GM12878 (cell line): Measurements from ENCODE around the gene REPS1. TPM values are rescaled to one million over a fixed set of nuclear protein-coding genes. Genes with fewer than 3 reads are reported as not detected.

ENCODE experiments used
- ATAC-seq: fragments of 200-7000 bp; cut with Tn5 transposase; 3 replicates; pipeline ENCODE4 v1.9.1; 2020; ENCODE audit warnings: mild to moderate bottlenecking, moderate library complexity
- BruUV-seq: library from RNA; stranded (reverse); fragments of 400-500 nt; replicated peaks from 2 replicates; lab custom pipeline; 2021; lab: Mats Ljungman, UMichigan
- CTCF ChIA-PET: fragments of 300-600 bp; sonication (Branson Sonifier 250); formaldehyde crosslinking; extraction: SDS; loops from one replicate; lab custom pipeline; 2021; ENCODE audit warnings: inconsistent platforms; lab: Yijun Ruan, JAX
- POLR2A ChIA-PET: fragments of 350-600 bp; formaldehyde crosslinking; extraction: SDS; loops from one replicate; lab custom pipeline; 2021; ENCODE audit warnings: inconsistent platforms; lab: Charles Lee
- RAD21 ChIA-PET: fragments of 300-600 bp; sonication (Branson Sonifier 250); formaldehyde crosslinking; loops from one replicate; lab custom pipeline; 2023; ENCODE audit warnings: antibody characterized with exemption; ENCODE audit not compliant: unreplicated experiment; lab: Charles Lee
- SMC1A ChIA-PET: fragments of 300-600 bp; sonication (Branson Sonifier 250); formaldehyde crosslinking; loops from one replicate; lab custom pipeline; 2023; ENCODE audit not compliant: unreplicated experiment, uncharacterized antibody; lab: Charles Lee
- DNase-seq: peaks from one replicate; pipeline ENCODE4 v3.0.0-alpha.2; 2011; ENCODE audit warnings: low read depth, low spot score
- FAIRE-seq: peaks from 3 replicates; lab custom pipeline; 2011; peaks lifted over from hg19 to GRCh38; lab: Jason Lieb, UNC
- H2AFZ ChIP-seq: 2 replicates; pipeline ENCODE4 v1.6.0; 2011; ENCODE audit warnings: low read depth, low read length, control low read depth; ENCODE audit not compliant: control insufficient read depth
- H3K27ac ChIP-seq: 2 replicates; pipeline ENCODE4 v1.5.1; 2011; ENCODE audit warnings: control low read depth; ENCODE audit not compliant: control insufficient read depth, insufficient read depth
- H3K27me3 ChIP-seq, 2 experiments: replicated peaks in 1 of 2; 2 replicates each; pipeline versions ENCODE4 v1.6.0 to v1.6.1; 2011; ENCODE audit warnings: low read length in 1 of 2; ENCODE audit not compliant: control insufficient read depth in 2 of 2, insufficient read depth in 2 of 2
- H3K36me3 ChIP-seq, 2 experiments: 2 replicates each; pipeline ENCODE4 v1.5.1; 2011; ENCODE audit warnings: low read length in 1 of 2; ENCODE audit not compliant: control insufficient read depth in 2 of 2, insufficient read depth in 2 of 2
- H3K4me1 ChIP-seq: 2 replicates; pipeline ENCODE4 v1.6.1; 2011; ENCODE audit warnings: mild to moderate bottlenecking, low read length, moderate library complexity, mixed read lengths; ENCODE audit not compliant: control insufficient read depth, insufficient read depth
- H3K4me2 ChIP-seq: 2 replicates; pipeline ENCODE4 v1.6.0; 2011; ENCODE audit warnings: control low read depth; ENCODE audit not compliant: control insufficient read depth, insufficient read depth
- H3K4me3 ChIP-seq: fragments of 200-600 bp; sonication (generic); 2 replicates; pipeline ENCODE4 v1.5.1; 2016
- H3K79me2 ChIP-seq: 2 replicates; pipeline ENCODE4 v1.6.0; 2011; ENCODE audit warnings: low read length; ENCODE audit not compliant: control insufficient read depth, insufficient read depth
- H3K9ac ChIP-seq: 2 replicates; pipeline ENCODE4 v1.8.0; 2011; ENCODE audit warnings: low read length, control low read depth, mixed read lengths; ENCODE audit not compliant: control insufficient read depth, insufficient read depth
- H3K9me3 ChIP-seq: replicated peaks from 3 replicates; pipeline ENCODE4 v1.5.1; 2011; ENCODE audit warnings: mild to moderate bottlenecking, low read length; ENCODE audit not compliant: control insufficient read depth, insufficient read depth
- H4K20me1 ChIP-seq: 2 replicates; pipeline ENCODE4 v1.6.0; 2011; ENCODE audit not compliant: control insufficient read depth, insufficient read depth
- BRCA1 ChIP-seq: IDR thresholded peaks from 2 replicates; pipeline ENCODE4 v1.6.1; 2011; ENCODE audit warnings: low read depth, low read length, improper control_type of control experiment
- CBX5 ChIP-seq: sonication (generic); IDR thresholded peaks from 2 replicates; pipeline ENCODE4 v1.6.1; 2016; ENCODE audit warnings: low read depth, moderate library complexity, mild to moderate bottlenecking, inconsistent platforms
- CHD1 ChIP-seq: IDR thresholded peaks from 2 replicates; pipeline ENCODE4 v1.6.1; 2012; ENCODE audit warnings: low read depth, low read length, improper control_type of control experiment
- EED ChIP-seq: sonication (generic); IDR thresholded peaks from 2 replicates; pipeline ENCODE4 v1.6.1; 2016; ENCODE audit warnings: antibody characterized with exemption, low read depth
- HDGF ChIP-seq: fragments of 450-650 bp; IDR thresholded peaks from 2 replicates; pipeline ENCODE4 v1.6.1; 2016; ENCODE audit warnings: antibody characterized with exemption
- IKZF2 ChIP-seq, 2 experiments: fragments of 450-650 bp; IDR thresholded peaks; 2 replicates each; pipeline ENCODE4 v1.6.1; 2017; ENCODE audit warnings: mild to moderate bottlenecking in 2 of 2, moderate library complexity in 2 of 2
- KAT2A ChIP-seq: conservative IDR thresholded peaks from 2 replicates; pipeline ENCODE4 v1.6.1; 2011; ENCODE audit warnings: low read depth, low read length; ENCODE audit not compliant: control insufficient read depth
- NBN ChIP-seq: fragments of 450-650 bp; IDR thresholded peaks from 2 replicates; pipeline ENCODE4 v1.6.1; 2016
- NR2C1 ChIP-seq: fragments of 450-650 bp; IDR thresholded peaks from 2 replicates; pipeline ENCODE4 v1.6.1; 2017; ENCODE audit warnings: antibody characterized with exemption, mild to moderate bottlenecking, moderate library complexity
- POLR2A ChIP-seq: IDR thresholded peaks from 2 replicates; pipeline ENCODE4 v1.6.1; 2011; ENCODE audit warnings: low read depth, mild to moderate bottlenecking, low read length
- SIN3A ChIP-seq: IDR thresholded peaks from 2 replicates; pipeline ENCODE4 v1.6.1; 2012; ENCODE audit warnings: low read depth, low read length, improper control_type of control experiment
- STAT1 ChIP-seq: fragments of 450-650 bp; conservative IDR thresholded peaks from 2 replicates; pipeline ENCODE4 v1.6.1; 2014; ENCODE audit warnings: antibody characterized with exemption, mild to moderate bottlenecking
- TCF12 ChIP-seq: IDR thresholded peaks from 2 replicates; pipeline ENCODE4 v1.6.1; 2011; ENCODE audit warnings: low read depth, mild to moderate bottlenecking, low read length
- ZBED1 ChIP-seq: IDR thresholded peaks from 2 replicates; pipeline ENCODE4 v1.6.1; 2016; ENCODE audit warnings: borderline replicate concordance
- ZNF217 ChIP-seq: fragments of 450-650 bp; IDR thresholded peaks from 2 replicates; pipeline ENCODE4 v1.6.1; 2017; ENCODE audit warnings: antibody characterized with exemption, mild to moderate bottlenecking
- WGBS: methylation state at CpG from one replicate; pipeline ENCODE4 v1.1.6; 2016; ENCODE audit warnings: low lambda C conversion rate; ENCODE audit not compliant: insufficient replicate concordance, insufficient coverage; ENCODE audit errors: missing lambda C conversion rate; 5-methylcytosine and 5-hydroxymethylcytosine counted together
- in situ Hi-C: fragments of 300-500 bp; cut with MboI; formaldehyde crosslinking; loops from 9 replicates; pipeline ENCODE4 v1.14.3; 2018; ENCODE audit warnings: mixed read lengths
- intact Hi-C: fragments of 100-400 bp; cut with micrococcal nuclease; formaldehyde crosslinking; loops from one replicate; pipeline ENCODE4 v1.14.2; 2022; ENCODE audit not compliant: unreplicated experiment
- polyA plus RNA-seq, 11 experiments: library from polyadenylated mRNA; depleted of rRNA in 4 of 11; unstranded in 6 of 11; stranded (reverse) in 5 of 11; fragments of >200 nt; fragmentation: Nextera tagmentation in 4 of 11; fragmentation: Illumina TruSeq in 1 of 11; extraction: Ambion mirVana in 4 of 11; extraction: Trizol in 1 of 11; gene quantifications; 1 replicate in 1 of 11; 2 replicates in 10 of 11; pipeline versions ENCODE4 v1.2.1 to v1.2.3, GENCODE V29; 2011 to 2016; ENCODE audit warnings: inconsistent platforms in 2 of 11, missing spikeins in 2 of 11, low read depth in 1 of 11
- total RNA-seq, 4 experiments: library from RNA; depleted of rRNA in 3 of 4; stranded (reverse); fragments of >200 nt in 3 of 4; fragmentation: Illumina TruSeq in 1 of 4; extraction: Trizol in 1 of 4; gene quantifications; 2 replicates each; pipeline versions ENCODE4 v1.2.1 to v1.2.3, GENCODE V29; 2013 to 2021
- TF ChIP-seq, protein P1 (sequence below): fragments of 150-350 bp; IDR thresholded peaks from 2 replicates; pipeline ENCODE4 v1.6.1; 2016; ENCODE audit warnings: low read depth, low read length

The REPS1 gene
- total and polyA plus RNA-seq, 10 of the 15 experiments (the other 5 are each of a cell fraction or from before 2014, with no cell fraction given), result 13.7 to 59.3 (median 31.7) TPM

DNA sequence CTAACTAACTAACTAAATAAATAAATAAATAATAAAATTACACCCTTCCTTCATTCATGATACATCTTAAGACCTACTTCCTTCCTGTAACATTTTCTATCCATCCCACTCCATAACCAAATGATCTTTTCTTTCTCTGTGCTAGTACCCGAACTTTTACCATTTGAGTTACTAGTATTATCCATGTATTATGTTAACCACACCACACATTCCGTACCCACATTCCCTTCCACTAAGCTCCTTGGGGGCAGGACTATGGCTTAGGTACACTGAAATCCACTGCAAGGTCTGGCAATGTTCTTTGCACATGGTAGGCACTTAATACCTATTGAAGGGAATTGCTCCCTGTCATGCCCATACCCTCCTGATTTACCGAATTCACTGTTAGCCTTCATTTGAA, 24.9 kb downstream of the REPS1 start:
- FAIRE-seq (no peak), ATAC-seq (no peak), DNase-seq (no peak)
- Histone ChIP-seq H3K36me3 (no peaks in the 10 kb centered on the region), H3K9ac (no peak overlapping the region), H3K9me3 (no peaks in the 10 kb centered on the region; the same call in 2 of the 3 replicates), H3K4me1 (no peaks in the 10 kb centered on the region; the same call in 1 of the 2 replicates), H3K4me3 (no peak overlapping the region), H4K20me1 (no peaks in the 10 kb centered on the region), H3K27ac (no peak overlapping the region), H3K27me3 (no peaks in the 10 kb centered on the region), H3K79me2 (peaks cover 42% of the 10 kb centered on the region), H2AFZ (no peak overlapping the region), H3K4me2 (no peak overlapping the region)
- in situ Hi-C loops, result no loop called here
- SMC1A ChIA-PET, result no interaction called here
- POLR2A ChIA-PET, result no interaction called here
- CTCF ChIA-PET, result interaction anchor here (0.6 to 1.4 kb wide), 2 partner anchors 19 to 438 kb away, joined by 3 read pairs; no protein-coding TSS in a partner anchor
- RAD21 ChIA-PET, result no interaction called here
- no TSS peak for BruUV-seq
- intact Hi-C loops, result no loop called here
- WGBS, result 82% methylated on average over 3 of the region's 3 CpGs
- TF ChIP-seq POLR2A, result no peak
- no peak for TF ChIP-seq NBN
- no peak for TF ChIP-seq EED
- TF ChIP-seq CHD1, result no peak
- TF ChIP-seq HDGF, result no peak

DNA sequence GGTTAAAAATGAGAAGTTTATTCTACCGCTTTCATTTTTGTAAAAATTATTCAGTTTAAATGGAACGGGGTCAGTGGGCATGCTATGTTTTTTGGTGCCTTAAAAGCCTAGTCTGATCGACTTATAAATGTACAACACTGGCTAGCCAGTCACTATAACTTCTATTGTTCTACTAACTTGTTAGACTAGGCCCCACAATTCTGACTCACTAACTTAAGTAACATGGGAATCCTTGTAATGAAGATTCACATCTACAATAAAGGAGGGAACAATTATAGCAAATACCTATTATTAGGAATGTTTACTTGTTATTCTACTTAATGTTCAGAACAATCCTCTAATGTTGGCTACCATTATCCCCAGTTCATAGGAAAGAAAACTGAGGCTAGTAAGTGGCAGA, 28.5 kb downstream of the REPS1 start:
- 99% methylated on average over 3 of the region's 3 CpGs for WGBS
- in situ Hi-C loops (no loop called here), intact Hi-C loops (no loop called here)
- ChIA-PET POLR2A (interaction anchor here (1.2 kb wide), 1 partner anchor 10 kb away, joined by 3 read pairs; no protein-coding TSS in a partner anchor), CTCF (interaction anchor here (0.9 kb wide), 1 partner anchor 27 kb away, joined by 3 read pairs; no protein-coding TSS in a partner anchor), RAD21 (no interaction called here), SMC1A (interaction anchor here (1.0 to 1.6 kb wide), 4 partner anchors 8 to 15 kb away, joined by 3 to 5 read pairs (median 4); no protein-coding TSS in a partner anchor)
- Histone ChIP-seq H3K36me3 (no peaks in the 10 kb centered on the region), H3K4me1 (no peaks in the 10 kb centered on the region; the same call in 1 of the 2 replicates), H3K9ac (no peak overlapping the region), H2AFZ (no peak overlapping the region), H4K20me1 (no peaks in the 10 kb centered on the region), H3K27ac (no peak overlapping the region), H3K27me3 (no peaks in the 10 kb centered on the region), H3K4me2 (no peak overlapping the region), H3K79me2 (peaks cover 23% of the 10 kb centered on the region), H3K4me3 (no peak overlapping the region), H3K9me3 (no peaks in the 10 kb centered on the region)
- no peak for DNase-seq
- FAIRE-seq, result no peak
- ATAC-seq, result no peak
- no TSS peak for BruUV-seq
- TF ChIP-seq SIN3A, result no peak
- TF ChIP-seq CBX5, result no peak
- no peak for TF ChIP-seq ZNF217
- TF ChIP-seq, protein P1, sequence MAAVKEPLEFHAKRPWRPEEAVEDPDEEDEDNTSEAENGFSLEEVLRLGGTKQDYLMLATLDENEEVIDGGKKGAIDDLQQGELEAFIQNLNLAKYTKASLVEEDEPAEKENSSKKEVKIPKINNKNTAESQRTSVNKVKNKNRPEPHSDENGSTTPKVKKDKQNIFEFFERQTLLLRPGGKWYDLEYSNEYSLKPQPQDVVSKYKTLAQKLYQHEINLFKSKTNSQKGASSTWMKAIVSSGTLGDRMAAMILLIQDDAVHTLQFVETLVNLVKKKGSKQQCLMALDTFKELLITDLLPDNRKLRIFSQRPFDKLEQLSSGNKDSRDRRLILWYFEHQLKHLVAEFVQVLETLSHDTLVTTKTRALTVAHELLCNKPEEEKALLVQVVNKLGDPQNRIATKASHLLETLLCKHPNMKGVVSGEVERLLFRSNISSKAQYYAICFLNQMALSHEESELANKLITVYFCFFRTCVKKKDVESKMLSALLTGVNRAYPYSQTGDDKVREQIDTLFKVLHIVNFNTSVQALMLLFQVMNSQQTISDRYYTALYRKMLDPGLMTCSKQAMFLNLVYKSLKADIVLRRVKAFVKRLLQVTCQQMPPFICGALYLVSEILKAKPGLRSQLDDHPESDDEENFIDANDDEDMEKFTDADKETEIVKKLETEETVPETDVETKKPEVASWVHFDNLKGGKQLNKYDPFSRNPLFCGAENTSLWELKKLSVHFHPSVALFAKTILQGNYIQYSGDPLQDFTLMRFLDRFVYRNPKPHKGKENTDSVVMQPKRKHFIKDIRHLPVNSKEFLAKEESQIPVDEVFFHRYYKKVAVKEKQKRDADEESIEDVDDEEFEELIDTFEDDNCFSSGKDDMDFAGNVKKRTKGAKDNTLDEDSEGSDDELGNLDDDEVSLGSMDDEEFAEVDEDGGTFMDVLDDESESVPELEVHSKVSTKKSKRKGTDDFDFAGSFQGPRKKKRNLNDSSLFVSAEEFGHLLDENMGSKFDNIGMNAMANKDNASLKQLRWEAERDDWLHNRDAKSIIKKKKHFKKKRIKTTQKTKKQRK, result no peak
- no peak for TF ChIP-seq TCF12
- no peak for TF ChIP-seq KAT2A
- TF ChIP-seq STAT1, result no peak
- no peak for TF ChIP-seq BRCA1
- no peak for TF ChIP-seq ZBED1
- TF ChIP-seq IKZF2 (IDR thresholded peaks at IDR 0.05), result no peak
- no peak for TF ChIP-seq NR2C1
- no peak for TF ChIP-seq POLR2A
